ENCODE measurements around the gene SLC44A3. TPM values are rescaled to one million over a fixed set of nuclear protein-coding genes. Genes with fewer than 3 reads are reported as not detected.

The SLC44A3 gene
- total RNA-seq, 1 donor from 2014 or later, result 2.6 TPM

DNA sequence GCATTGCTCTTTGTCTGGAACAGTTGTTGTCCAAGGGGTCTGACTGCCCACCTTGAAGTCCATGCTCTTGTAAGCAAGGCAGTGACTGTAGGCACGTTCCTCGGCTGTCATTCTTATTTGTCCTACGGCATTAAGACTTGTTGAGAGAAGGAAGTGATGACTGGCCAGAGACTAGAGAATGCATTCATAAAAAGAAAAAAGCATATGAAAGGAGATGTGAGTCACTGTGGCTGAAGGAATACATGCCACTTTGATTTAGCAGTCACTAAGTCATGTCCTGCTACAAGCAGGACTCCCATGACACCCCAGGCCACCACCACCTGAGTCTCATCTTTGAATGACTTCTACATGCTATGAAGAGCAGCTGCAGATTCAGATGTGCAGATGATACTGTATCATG, 56.2 kb downstream of the SLC44A3 start:
- Histone ChIP-seq H3K4me3 (ENCODE audit: low read length in 3 of 3) (no peak overlapping the region), H3K9me3 (ENCODE audit: control insufficient read depth in 3 of 3, low read length in 3 of 3) (no peaks in the 10 kb centered on the region), H3K27ac (ENCODE audit: low read depth, low read length) (no peak overlapping the region)

DNA sequence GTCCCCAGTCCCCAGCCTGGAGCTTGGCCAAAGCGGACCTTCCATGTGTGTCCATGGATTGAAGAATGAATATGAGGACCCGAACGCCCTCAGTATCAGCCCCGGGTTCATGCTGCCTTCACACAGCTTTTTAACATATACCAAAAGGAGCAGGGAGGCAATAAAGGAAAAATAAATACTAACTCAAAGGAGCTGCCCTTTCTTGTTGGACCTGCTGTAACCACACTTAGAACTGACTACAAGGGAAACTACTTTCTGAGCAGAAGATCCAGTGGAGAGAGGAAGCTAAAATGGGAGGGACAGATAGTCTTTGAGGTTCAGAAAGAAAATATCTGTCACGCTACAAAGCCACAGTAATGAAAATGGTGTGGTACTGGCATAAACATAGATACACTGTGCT, 58.2 kb downstream of the SLC44A3 start:
- H3K9me3 ChIP-seq (ENCODE audit: control insufficient read depth in 3 of 3, low read length in 3 of 3), result no peaks in the 10 kb centered on the region
- H3K36me3 ChIP-seq (ENCODE audit: control insufficient read depth in 3 of 3, insufficient read depth in 3 of 3, low read length in 3 of 3), result no peaks in the 10 kb centered on the region
- no peak overlapping the region for H3K4me3 ChIP-seq (ENCODE audit: low read length in 3 of 3)
- H3K4me1 ChIP-seq (ENCODE audit: control insufficient read depth in 3 of 3, insufficient read depth in 3 of 3, low read length in 3 of 3), result peaks cover 0 to 10% (median 5%) of the 10 kb centered on the region in 3 donors
- no peak overlapping the region for H3K9ac ChIP-seq (ENCODE audit: low read depth in 1 of 3, low read length in 3 of 3)
- H3K27me3 ChIP-seq (ENCODE audit: control insufficient read depth in 3 of 3, insufficient read depth in 3 of 3, low read length in 3 of 3), result no peaks in the 10 kb centered on the region
- no peak overlapping the region for H3K27ac ChIP-seq (ENCODE audit: low read depth, low read length)

More for the DNA sequence above, 56.2 kb downstream of the SLC44A3 start:
- H3K9ac ChIP-seq (ENCODE audit: low read depth in 1 of 3, low read length in 3 of 3), result no peak overlapping the region
- H3K36me3 ChIP-seq (ENCODE audit: control insufficient read depth in 3 of 3, insufficient read depth in 3 of 3, low read length in 3 of 3), result no peaks in the 10 kb centered on the region
- peaks cover 0 to 14% (median 6%) of the 10 kb centered on the region in 3 donors for H3K4me1 ChIP-seq (ENCODE audit: control insufficient read depth in 3 of 3, insufficient read depth in 3 of 3, low read length in 3 of 3)
- H3K27me3 ChIP-seq (ENCODE audit: control insufficient read depth in 3 of 3, insufficient read depth in 3 of 3, low read length in 3 of 3), result no peaks in the 10 kb centered on the region

- Histone ChIP-seq H3K4me3 (ENCODE audit: low read length in 3 of 3) (peak overlapping the region in 2 of 3 donors; percentile 11 to 29), H3K27ac (ENCODE audit: low read depth, low read length) (no peak overlapping the region), H3K36me3 (ENCODE audit: control insufficient read depth in 3 of 3, insufficient read depth in 3 of 3, low read length in 3 of 3) (no peaks in the 10 kb centered on the region), H3K4me1 (ENCODE audit: control insufficient read depth in 3 of 3, insufficient read depth in 3 of 3, low read length in 3 of 3) (peaks cover 0 to 8% (median 2%) of the 10 kb centered on the region in 3 donors), H3K9ac (ENCODE audit: low read depth in 1 of 3, low read length in 3 of 3) (peak overlapping the region in 1 of 3 donors; percentile 16), H3K9me3 (ENCODE audit: control insufficient read depth in 3 of 3, low read length in 3 of 3) (no peaks in the 10 kb centered on the region), H3K27me3 (ENCODE audit: control insufficient read depth in 3 of 3, insufficient read depth in 3 of 3, low read length in 3 of 3) (no peaks in the 10 kb centered on the region)
These were observed 63.5 kb downstream of the SLC44A3 start for GRCh38 chr1:94883691-94884090.

DNA sequence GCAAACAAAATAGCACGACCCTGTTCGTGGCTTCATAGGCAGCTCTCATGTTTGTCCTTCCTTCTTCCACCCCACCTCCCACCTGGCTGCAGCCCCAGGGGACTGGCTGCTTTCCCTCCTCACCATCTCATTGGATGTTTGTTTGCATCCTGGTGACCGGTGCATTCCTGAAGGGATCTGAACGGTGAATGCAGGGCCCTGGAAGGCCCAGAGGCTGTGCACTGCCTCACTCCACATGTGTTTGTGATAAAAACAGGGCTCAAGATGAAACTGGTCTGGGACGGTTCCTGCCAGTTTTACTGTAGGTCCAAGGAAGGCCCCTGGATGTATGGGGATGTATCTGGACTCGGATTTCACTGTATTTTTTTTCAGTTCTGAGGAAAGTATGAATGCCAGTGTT, 63.9 kb downstream of the SLC44A3 start:
- H3K9ac ChIP-seq (ENCODE audit: low read depth in 1 of 3, low read length in 3 of 3), result peak overlapping the region in 1 of 3 donors; percentile 2
- H3K27me3 ChIP-seq (ENCODE audit: control insufficient read depth in 3 of 3, insufficient read depth in 3 of 3, low read length in 3 of 3), result no peaks in the 10 kb centered on the region
- no peak overlapping the region for H3K4me3 ChIP-seq (ENCODE audit: low read length in 3 of 3)
- no peak overlapping the region for H3K27ac ChIP-seq (ENCODE audit: low read depth, low read length)
- no peaks in the 10 kb centered on the region for H3K36me3 ChIP-seq (ENCODE audit: control insufficient read depth in 3 of 3, insufficient read depth in 3 of 3, low read length in 3 of 3)
- peaks cover 0 to 8% (median 2%) of the 10 kb centered on the region in 3 donors for H3K4me1 ChIP-seq (ENCODE audit: control insufficient read depth in 3 of 3, insufficient read depth in 3 of 3, low read length in 3 of 3)
- H3K9me3 ChIP-seq (ENCODE audit: control insufficient read depth in 3 of 3, low read length in 3 of 3), result no peaks in the 10 kb centered on the region

GRCh38 chr1:94884507-94884906, 64.3 kb downstream of the SLC44A3 start:
- Histone ChIP-seq H3K36me3 (ENCODE audit: control insufficient read depth in 3 of 3, insufficient read depth in 3 of 3, low read length in 3 of 3) (no peaks in the 10 kb centered on the region), H3K27me3 (ENCODE audit: control insufficient read depth in 3 of 3, insufficient read depth in 3 of 3, low read length in 3 of 3) (no peaks in the 10 kb centered on the region), H3K9me3 (ENCODE audit: control insufficient read depth in 3 of 3, low read length in 3 of 3) (no peaks in the 10 kb centered on the region), H3K27ac (ENCODE audit: low read depth, low read length) (no peak overlapping the region), H3K9ac (ENCODE audit: low read depth in 1 of 3, low read length in 3 of 3) (peak overlapping the region in 1 of 3 donors; percentile 2), H3K4me1 (ENCODE audit: control insufficient read depth in 3 of 3, insufficient read depth in 3 of 3, low read length in 3 of 3) (peaks cover 0 to 8% (median 2%) of the 10 kb centered on the region in 3 donors), H3K4me3 (ENCODE audit: low read length in 3 of 3) (no peak overlapping the region)

GRCh38 chr1:94886361-94886760, 66.2 kb downstream of the SLC44A3 start:
- Histone ChIP-seq H3K9me3 (ENCODE audit: control insufficient read depth in 3 of 3, low read length in 3 of 3) (no peaks in the 10 kb centered on the region), H3K4me3 (ENCODE audit: low read length in 3 of 3) (no peak overlapping the region), H3K9ac (ENCODE audit: low read depth in 1 of 3, low read length in 3 of 3) (no peak overlapping the region), H3K36me3 (ENCODE audit: control insufficient read depth in 3 of 3, insufficient read depth in 3 of 3, low read length in 3 of 3) (no peaks in the 10 kb centered on the region), H3K27ac (ENCODE audit: low read depth, low read length) (no peak overlapping the region), H3K27me3 (ENCODE audit: control insufficient read depth in 3 of 3, insufficient read depth in 3 of 3, low read length in 3 of 3) (no peaks in the 10 kb centered on the region), H3K4me1 (ENCODE audit: control insufficient read depth in 3 of 3, insufficient read depth in 3 of 3, low read length in 3 of 3) (peaks cover 0 to 8% (median 2%) of the 10 kb centered on the region in 3 donors)

DNA sequence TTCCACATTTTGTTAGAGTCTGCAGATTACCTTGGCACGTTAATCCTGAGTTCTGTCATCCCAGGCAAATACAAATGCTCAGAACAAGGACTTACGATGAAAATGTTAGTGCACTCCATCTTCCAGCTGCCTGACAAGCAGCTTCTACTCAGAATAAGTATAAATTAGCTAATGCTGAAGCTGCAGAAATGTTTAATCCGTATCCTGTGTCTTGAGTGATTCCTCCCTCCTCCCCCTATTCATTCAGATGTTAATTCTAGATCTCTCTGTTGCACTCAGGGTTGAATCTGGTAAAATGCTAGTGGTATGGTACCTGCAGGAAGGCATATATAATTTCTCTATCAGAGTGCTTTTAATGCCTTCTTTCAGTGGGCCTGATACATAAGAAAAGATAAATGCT, 66.9 kb downstream of the SLC44A3 start:
- Histone ChIP-seq H3K27ac (ENCODE audit: low read depth, low read length) (no peak overlapping the region), H3K9me3 (ENCODE audit: control insufficient read depth in 3 of 3, low read length in 3 of 3) (no peaks in the 10 kb centered on the region), H3K27me3 (ENCODE audit: control insufficient read depth in 3 of 3, insufficient read depth in 3 of 3, low read length in 3 of 3) (no peaks in the 10 kb centered on the region), H3K4me3 (ENCODE audit: low read length in 3 of 3) (no peak overlapping the region), H3K36me3 (ENCODE audit: control insufficient read depth in 3 of 3, insufficient read depth in 3 of 3, low read length in 3 of 3) (no peaks in the 10 kb centered on the region), H3K9ac (ENCODE audit: low read depth in 1 of 3, low read length in 3 of 3) (no peak overlapping the region), H3K4me1 (ENCODE audit: control insufficient read depth in 3 of 3, insufficient read depth in 3 of 3, low read length in 3 of 3) (peaks cover 0 to 8% (median 2%) of the 10 kb centered on the region in 3 donors)

GRCh38 chr1:94887603-94888171, 67.5 kb downstream of the SLC44A3 start:
- Histone ChIP-seq H3K27ac (ENCODE audit: low read depth, low read length) (no peak overlapping the region), H3K9ac (ENCODE audit: low read depth in 1 of 3, low read length in 3 of 3) (no peak overlapping the region), H3K36me3 (ENCODE audit: control insufficient read depth in 3 of 3, insufficient read depth in 3 of 3, low read length in 3 of 3) (no peaks in the 10 kb centered on the region), H3K27me3 (ENCODE audit: control insufficient read depth in 3 of 3, insufficient read depth in 3 of 3, low read length in 3 of 3) (no peaks in the 10 kb centered on the region), H3K9me3 (ENCODE audit: control insufficient read depth in 3 of 3, low read length in 3 of 3) (no peaks in the 10 kb centered on the region), H3K4me1 (ENCODE audit: control insufficient read depth in 3 of 3, insufficient read depth in 3 of 3, low read length in 3 of 3) (peaks cover 0 to 8% (median 2%) of the 10 kb centered on the region in 3 donors), H3K4me3 (ENCODE audit: low read length in 3 of 3) (no peak overlapping the region)

GRCh38 chr1:94888201-94888600, 68.0 kb downstream of the SLC44A3 start:
- Histone ChIP-seq H3K4me3 (ENCODE audit: low read length in 3 of 3) (no peak overlapping the region), H3K27ac (ENCODE audit: low read depth, low read length) (no peak overlapping the region), H3K36me3 (ENCODE audit: control insufficient read depth in 3 of 3, insufficient read depth in 3 of 3, low read length in 3 of 3) (no peaks in the 10 kb centered on the region), H3K9me3 (ENCODE audit: control insufficient read depth in 3 of 3, low read length in 3 of 3) (no peaks in the 10 kb centered on the region), H3K4me1 (ENCODE audit: control insufficient read depth in 3 of 3, insufficient read depth in 3 of 3, low read length in 3 of 3) (peaks cover 0 to 8% (median 2%) of the 10 kb centered on the region in 3 donors), H3K27me3 (ENCODE audit: control insufficient read depth in 3 of 3, insufficient read depth in 3 of 3, low read length in 3 of 3) (no peaks in the 10 kb centered on the region), H3K9ac (ENCODE audit: low read depth in 1 of 3, low read length in 3 of 3) (no peak overlapping the region)

DNA sequence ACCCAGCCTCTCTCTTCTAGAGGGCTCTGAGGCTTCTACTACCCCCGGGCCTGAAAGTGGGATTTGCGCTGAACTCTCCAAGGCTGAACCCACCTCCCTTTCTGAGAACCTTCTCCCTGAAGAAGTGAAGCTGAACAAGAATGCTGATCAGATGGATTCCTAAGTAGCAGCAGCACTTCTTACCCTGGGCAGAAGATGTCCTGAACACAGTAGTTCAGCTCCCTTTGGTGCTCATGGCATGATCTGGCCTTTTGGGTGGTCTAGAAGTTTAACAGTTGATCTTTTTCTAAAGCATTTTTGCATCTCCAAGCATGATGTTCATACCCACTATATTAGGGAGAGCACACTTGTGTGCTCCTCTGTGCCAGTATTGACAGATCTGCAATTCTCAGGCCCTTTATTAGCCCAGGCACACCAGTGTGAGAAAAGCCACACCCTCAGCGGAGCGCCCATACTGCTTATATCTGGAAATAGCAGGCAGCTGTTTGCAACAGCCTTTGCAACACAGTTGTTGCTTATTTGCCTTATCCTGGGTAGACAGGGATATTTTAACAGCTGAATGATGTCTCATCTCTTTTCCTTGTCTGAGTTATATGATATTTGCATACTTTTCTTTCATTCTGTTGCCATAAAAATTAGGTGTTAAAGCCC, 72.6 kb downstream of the SLC44A3 start:
- H3K4me1 ChIP-seq (ENCODE audit: control insufficient read depth in 3 of 3, insufficient read depth in 3 of 3, low read length in 3 of 3), result no peaks in the 10 kb centered on the region
- H3K9ac ChIP-seq (ENCODE audit: low read depth in 1 of 3, low read length in 3 of 3), result no peak overlapping the region
- peaks cover 3 to 8% (median 4%) of the 10 kb centered on the region in 3 donors for H3K36me3 ChIP-seq (ENCODE audit: control insufficient read depth in 3 of 3, insufficient read depth in 3 of 3, low read length in 3 of 3)
- H3K27ac ChIP-seq (ENCODE audit: low read depth, low read length), result no peak overlapping the region
- no peaks in the 10 kb centered on the region for H3K27me3 ChIP-seq (ENCODE audit: control insufficient read depth in 3 of 3, insufficient read depth in 3 of 3, low read length in 3 of 3)
- H3K4me3 ChIP-seq (ENCODE audit: low read length in 3 of 3), result no peak overlapping the region
- H3K9me3 ChIP-seq (ENCODE audit: control insufficient read depth in 3 of 3, low read length in 3 of 3), result no peaks in the 10 kb centered on the region
